ENCODE results near the gene KRT1. TPM values are rescaled to one million over a fixed set of nuclear protein-coding genes. Genes with fewer than 3 reads are reported as not detected.

Gene KRT1
- total RNA-seq, 4 donors from 2014 or later = 4,815 to 9,656 (median 5,822) TPM

- Histone ChIP-seq H3K4me3 (no peak overlapping the region), H3K9me3 (no peaks in the 10 kb centered on the region), H3K27me3 (no peaks in the 10 kb centered on the region), H3K27ac (no peak overlapping the region), H3K36me3 (no peaks in the 10 kb centered on the region), H3K4me1 (peaks cover 20% of the 10 kb centered on the region)
- WGBS = 84% methylated on average over 9 of the region's 9 CpGs
- TF ChIP-seq EP300 (IDR thresholded peaks at IDR 0.05) = no peak
- no peak for TF ChIP-seq CTCF (IDR thresholded peaks at IDR 0.05)
- TF ChIP-seq POLR2AphosphoS5 (IDR thresholded peaks at IDR 0.05) = no peak
- no peak for TF ChIP-seq POLR2A (IDR thresholded peaks at IDR 0.05)
- DNase-seq (ENCODE audit: low spot score in 2 of 2) = no peak
Observed at GRCh38 chr12:52647601-52648000, 32.6 kb downstream of the KRT1 start.

DNA sequence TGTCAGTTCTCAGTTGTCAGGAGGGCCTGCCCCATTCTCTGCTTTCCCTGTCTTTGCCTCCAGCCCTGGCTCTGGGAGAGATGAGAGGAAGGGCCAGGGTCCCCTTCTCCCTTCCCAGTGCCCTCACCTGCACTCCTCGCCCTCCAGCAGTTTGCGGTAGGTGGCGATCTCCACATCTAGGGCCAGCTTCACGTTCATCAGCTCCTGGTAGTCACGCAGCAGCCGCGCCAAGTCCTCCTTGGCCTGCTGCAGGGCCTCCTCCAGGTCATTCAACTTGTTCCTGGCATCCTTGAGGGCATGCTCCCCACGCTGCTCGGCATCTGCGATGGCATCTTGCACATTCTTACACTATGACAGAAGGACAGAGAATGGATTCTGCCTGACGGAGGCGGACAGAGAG is 33.6 kb downstream of the KRT1 start:
- peaks cover 4% of the 10 kb centered on the region for H3K27me3 ChIP-seq
- H3K36me3 ChIP-seq = no peaks in the 10 kb centered on the region
- H3K4me3 ChIP-seq = no peak overlapping the region
- 95% methylated on average over 8 of the region's 12 CpGs for whole genome bisulfite sequencing
- TF ChIP-seq CTCF (IDR thresholded peaks at IDR 0.05) (no peak), EP300 (IDR thresholded peaks at IDR 0.05) (no peak), POLR2AphosphoS5 (IDR thresholded peaks at IDR 0.05) (no peak), POLR2A (IDR thresholded peaks at IDR 0.05) (no peak)
- H3K27ac ChIP-seq = no peak overlapping the region
- H3K9me3 ChIP-seq = no peaks in the 10 kb centered on the region
- DNase-seq (ENCODE audit: low spot score in 2 of 2) = no peak
- peaks cover 25% of the 10 kb centered on the region for H3K4me1 ChIP-seq

DNA sequence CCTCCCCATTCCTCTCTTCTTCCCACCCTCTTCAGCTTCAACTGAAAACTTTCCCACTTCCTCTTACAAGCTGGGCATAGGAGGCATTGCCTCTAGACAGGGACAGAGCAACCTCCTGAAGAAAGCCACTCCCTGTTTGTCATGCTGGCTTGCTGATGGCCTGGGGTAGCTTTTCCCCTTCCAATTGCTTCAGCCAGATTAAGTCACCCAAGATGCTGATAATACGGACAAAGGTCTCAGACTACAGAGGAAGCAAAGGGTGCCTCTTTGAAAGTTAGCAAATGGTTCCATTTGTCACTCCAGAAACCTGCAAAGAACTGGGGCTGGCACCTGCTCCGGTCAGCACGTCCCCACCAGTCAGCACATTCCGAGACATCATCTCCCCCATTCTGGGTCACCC is 34.2 kb downstream of the KRT1 start:
- H3K27me3 ChIP-seq = peaks cover 4% of the 10 kb centered on the region
- DNase-seq (ENCODE audit: low spot score in 2 of 2) = no peak
- no peak overlapping the region for H3K4me3 ChIP-seq
- WGBS = 72% methylated on average over 4 of the region's 4 CpGs
- no peaks in the 10 kb centered on the region for H3K36me3 ChIP-seq
- H3K27ac ChIP-seq = no peak overlapping the region
- H3K4me1 ChIP-seq = peaks cover 22% of the 10 kb centered on the region
- H3K9me3 ChIP-seq = no peaks in the 10 kb centered on the region
- TF ChIP-seq POLR2AphosphoS5 (IDR thresholded peaks at IDR 0.05) (no peak), EP300 (IDR thresholded peaks at IDR 0.05) (no peak), CTCF (IDR thresholded peaks at IDR 0.05) (no peak), POLR2A (IDR thresholded peaks at IDR 0.05) (no peak)

GRCh38 chr12:52645120-52645761 is 35.0 kb downstream of the KRT1 start:
- 78% methylated on average over 7 of the region's 7 CpGs for WGBS
- peaks cover 15% of the 10 kb centered on the region for H3K4me1 ChIP-seq
- H3K9me3 ChIP-seq = no peaks in the 10 kb centered on the region
- TF ChIP-seq CTCF (IDR thresholded peaks at IDR 0.05) = no peak
- no peak for TF ChIP-seq EP300 (IDR thresholded peaks at IDR 0.05)
- TF ChIP-seq POLR2A (IDR thresholded peaks at IDR 0.05) = no peak
- no peak for TF ChIP-seq POLR2AphosphoS5 (IDR thresholded peaks at IDR 0.05)
- H3K27ac ChIP-seq = no peak overlapping the region
- H3K4me3 ChIP-seq = no peak overlapping the region
- peaks cover 4% of the 10 kb centered on the region for H3K27me3 ChIP-seq
- no peak for DNase-seq (ENCODE audit: low spot score in 2 of 2)
- no peaks in the 10 kb centered on the region for H3K36me3 ChIP-seq

DNA sequence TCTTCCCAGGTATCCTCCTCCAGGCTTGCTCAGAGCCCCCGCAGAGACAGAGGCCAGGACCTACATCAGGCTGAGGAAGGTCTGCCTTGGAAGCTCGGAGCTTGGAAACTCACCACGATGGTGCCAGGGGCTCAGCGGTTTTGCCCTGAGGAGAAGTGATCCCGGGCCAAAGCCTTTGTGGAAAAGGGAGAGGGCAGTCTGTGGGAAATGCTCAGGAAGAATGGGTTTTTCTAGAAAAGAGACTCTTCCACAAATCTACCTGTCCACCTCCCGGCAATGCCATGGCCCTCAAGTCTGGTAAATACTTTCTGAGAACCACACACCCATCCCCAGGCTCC is 36.2 kb downstream of the KRT1 start:
- Histone ChIP-seq H3K4me3 (no peak overlapping the region), H3K36me3 (no peaks in the 10 kb centered on the region), H3K27ac (no peak overlapping the region), H3K27me3 (peaks cover 4% of the 10 kb centered on the region), H3K4me1 (peaks cover 8% of the 10 kb centered on the region), H3K9me3 (no peaks in the 10 kb centered on the region)
- no peak for DNase-seq (ENCODE audit: low spot score in 2 of 2)
- 87% methylated on average over 6 of the region's 6 CpGs for whole genome bisulfite sequencing
- TF ChIP-seq POLR2AphosphoS5 (IDR thresholded peaks at IDR 0.05) (no peak), CTCF (IDR thresholded peaks at IDR 0.05) (no peak), POLR2A (IDR thresholded peaks at IDR 0.05) (no peak), EP300 (IDR thresholded peaks at IDR 0.05) (no peak)

All from suprapubic skin (tissue), 4 donors.